HG02588 (cell line): Measurements from ENCODE around the gene GTF2A1.
A peak's percentile ranks its signal among the peaks of the same experiment; 100 is the strongest.
"Not testable (repeated sequence)": the region's sequence is repeated elsewhere in the genome, so short reads cannot be mapped to it uniquely, and the experiment has no call there.

Source experiments
- ATAC-seq: cut with Tn5 transposase; IDR thresholded peaks from one replicate; pipeline ENCODE4 v1.9.1; 2021; ENCODE audit warnings: mild to moderate bottlenecking, moderate library complexity; ENCODE audit not compliant: unreplicated experiment

The GTF2A1 gene

GRCh38 chr14:81220830-81221578 lies at the start of gene GTF2A1:
GTF2A1 (minus strand) TSS chr14:81220959; CDS start chr14:81220518, 441 bp downstream.
- peak; percentile 77 for ATAC-seq

GRCh38 chr14:81269979-81270375 lies 49.2 kb upstream of the GTF2A1 start:
- no peak for ATAC-seq

- ATAC-seq: no peak
Observed at GRCh38 chr14:81269100-81269978, 48.6 kb upstream of the GTF2A1 start.

- no peak for ATAC-seq
Observed at GRCh38 chr14:81268016-81268416, 47.3 kb upstream of the GTF2A1 start.

DNA sequence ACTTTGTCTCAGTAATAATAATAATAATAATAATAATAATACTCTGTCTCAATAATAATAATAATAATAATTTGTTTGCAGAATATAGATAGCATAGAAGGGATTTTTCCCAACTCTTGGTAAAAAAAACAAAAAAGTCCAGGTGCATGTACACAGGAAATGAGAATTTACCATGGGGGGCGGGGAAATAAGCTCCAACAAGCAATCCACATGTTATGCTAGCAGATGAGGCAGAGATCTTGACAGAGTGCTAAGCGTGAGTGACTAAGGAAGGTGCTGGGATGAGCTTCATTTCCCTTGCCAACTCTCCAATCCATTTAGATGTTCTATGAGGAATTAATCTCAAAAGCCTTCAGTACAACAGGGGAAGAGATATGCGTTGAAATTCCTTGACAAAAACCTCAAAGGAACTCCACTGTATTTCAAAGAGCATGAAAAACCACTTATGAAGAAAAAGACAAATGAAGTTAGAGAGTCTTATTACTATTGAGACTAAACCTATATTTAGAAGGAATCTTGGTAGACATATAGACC lies 44.9 kb upstream of the GTF2A1 start:
- ATAC-seq: no peak

- no peak for ATAC-seq
Observed at GRCh38 chr14:81264671-81265070, 43.9 kb upstream of the GTF2A1 start.

DNA sequence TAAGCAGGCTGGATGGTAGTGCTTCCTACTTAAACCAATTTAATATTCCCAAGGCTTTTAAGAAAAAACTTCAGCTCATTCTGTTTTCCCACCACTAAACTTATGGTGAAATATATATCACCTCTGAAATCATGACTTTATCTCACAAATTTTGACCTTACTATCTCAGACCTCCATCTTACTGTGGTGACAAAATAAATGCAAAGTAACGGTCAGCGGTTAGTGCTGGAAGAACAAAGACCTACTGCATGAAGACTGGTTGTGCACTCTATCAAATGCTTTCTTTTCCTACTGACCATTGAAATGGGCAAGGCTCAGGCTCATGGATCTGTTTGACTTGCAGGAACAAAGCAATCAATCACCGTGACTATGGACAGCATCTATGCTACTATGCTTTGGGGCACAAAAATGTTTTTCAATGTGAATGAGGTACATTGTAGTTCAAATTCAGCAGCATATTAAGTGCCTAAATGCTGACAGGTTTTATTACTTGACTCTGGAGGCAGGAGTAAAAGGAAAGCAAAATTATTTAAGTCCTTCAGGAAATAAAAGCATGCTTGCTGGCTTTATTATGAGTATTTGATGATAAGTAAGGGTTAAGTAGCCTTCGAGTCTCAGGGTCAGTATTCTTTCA lies 43.1 kb upstream of the GTF2A1 start:
- no peak for ATAC-seq

- no peak for ATAC-seq
Observed at GRCh38 chr14:81261176-81261575, 40.4 kb upstream of the GTF2A1 start.

GRCh38 chr14:81260732-81261131 lies 40.0 kb upstream of the GTF2A1 start:
- no peak for ATAC-seq

GRCh38 chr14:81256289-81256960 lies 35.7 kb upstream of the GTF2A1 start:
- peak; percentile 45 for ATAC-seq

GRCh38 chr14:81252278-81252677 lies 31.5 kb upstream of the GTF2A1 start:
- no peak for ATAC-seq

DNA sequence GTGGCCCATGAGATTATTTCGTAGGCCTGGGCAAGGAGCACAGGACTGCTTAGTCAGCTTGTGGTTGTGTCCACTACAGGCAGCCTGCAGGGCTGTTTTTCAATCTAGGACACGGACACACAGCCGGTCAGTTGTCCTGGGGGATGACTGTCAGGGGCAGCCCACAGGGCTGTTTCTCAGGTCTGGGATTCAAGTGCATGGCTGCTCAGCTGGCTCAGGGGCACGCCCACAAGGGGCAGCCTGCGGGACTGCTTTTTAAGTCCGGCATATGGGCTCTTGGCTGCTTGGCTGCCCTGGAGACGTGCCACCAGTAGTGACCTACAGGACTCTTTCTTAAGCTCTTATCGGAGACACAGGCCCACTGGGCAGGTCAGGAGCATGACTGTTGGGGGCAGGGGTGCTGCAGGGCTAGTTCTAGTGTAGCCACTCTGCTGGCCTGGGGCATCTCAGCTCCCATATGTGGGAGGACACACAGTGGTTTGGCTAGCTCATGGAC lies 26.6 kb upstream of the GTF2A1 start:
- ATAC-seq: no peak

DNA sequence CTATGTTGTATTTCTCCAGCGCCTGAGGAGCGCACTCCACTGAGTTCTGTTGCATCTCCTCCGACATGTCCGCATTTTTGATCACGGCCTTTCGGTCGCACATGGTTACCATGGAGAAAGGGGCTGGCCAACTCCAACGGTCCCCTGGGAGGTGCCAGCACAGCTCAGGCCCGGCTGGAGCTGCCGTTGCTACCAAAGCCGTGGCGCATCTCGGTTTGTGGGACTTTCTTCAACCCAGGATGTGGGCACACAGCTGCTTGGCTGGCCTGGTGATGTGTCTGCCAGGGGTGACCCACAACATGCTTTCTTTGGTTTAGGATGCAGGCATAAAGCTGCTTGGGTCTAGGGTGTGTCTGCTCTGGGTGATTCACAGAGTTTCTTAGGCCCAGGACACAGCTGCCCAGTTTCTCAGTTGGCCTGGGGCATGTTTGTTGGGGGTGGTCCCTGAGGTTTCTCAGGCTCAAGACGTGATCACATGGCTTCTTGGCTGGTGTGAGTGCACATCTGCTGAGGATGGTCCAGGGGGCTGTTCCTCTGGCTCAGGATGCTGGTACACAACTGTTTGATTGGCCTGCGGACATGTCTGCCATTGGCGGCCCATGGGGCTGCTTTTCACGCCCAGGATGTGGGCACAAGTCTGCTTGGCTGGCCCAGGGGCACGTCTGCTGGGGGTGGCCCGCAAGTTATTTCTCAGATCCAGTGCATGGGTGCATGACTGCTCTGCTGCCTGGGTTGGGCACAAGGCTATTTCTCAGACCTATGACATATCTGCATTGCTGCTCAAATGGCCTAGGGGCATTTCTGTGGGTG lies 25.9 kb upstream of the GTF2A1 start:
- ATAC-seq: no peak

GRCh38 chr14:81245771-81246170 lies 25.0 kb upstream of the GTF2A1 start:
- no peak for ATAC-seq

DNA sequence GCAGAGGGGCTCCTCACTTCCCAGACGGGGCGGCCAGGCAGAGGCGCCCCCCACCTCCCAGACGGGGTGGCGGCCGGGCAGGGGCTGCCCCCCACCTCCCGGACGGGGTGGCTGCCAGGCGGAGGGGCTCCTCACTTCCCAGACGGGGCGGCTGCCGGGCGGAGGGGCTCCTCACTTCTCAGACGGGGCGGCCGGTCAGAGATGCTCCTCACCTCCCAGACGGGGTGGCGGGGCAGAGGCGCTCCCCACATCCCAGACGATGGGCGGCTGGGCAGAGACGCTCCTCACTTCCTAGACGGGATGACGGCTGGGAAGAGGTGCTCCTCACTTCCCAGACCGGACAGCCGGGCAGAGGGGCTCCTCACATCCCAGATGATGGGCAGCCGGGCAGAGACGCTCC lies 23.7 kb upstream of the GTF2A1 start:
- ATAC-seq: not testable (repeated sequence)

DNA sequence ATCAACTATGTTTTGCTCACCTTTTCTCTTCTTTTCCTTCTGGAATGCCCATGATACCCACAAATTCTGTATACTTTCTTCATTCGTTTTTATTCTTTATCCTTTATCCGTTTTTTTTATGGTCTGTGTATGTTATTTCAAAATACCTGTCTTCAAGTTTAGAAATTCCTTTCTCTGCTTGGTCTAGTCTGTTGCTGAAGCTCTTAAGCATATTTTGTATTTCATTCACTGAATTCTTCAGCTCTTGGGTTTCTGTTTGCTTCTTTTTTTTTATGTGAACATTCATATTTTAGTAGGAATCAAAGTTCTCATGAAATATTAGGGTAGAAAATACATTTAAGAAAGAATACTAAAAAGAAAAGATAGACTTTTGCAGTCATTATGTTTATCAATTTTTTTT lies 22.7 kb upstream of the GTF2A1 start:
- no peak for ATAC-seq

- not testable (repeated sequence) for ATAC-seq
Observed at GRCh38 chr14:81236849-81237248, 16.1 kb upstream of the GTF2A1 start.

DNA sequence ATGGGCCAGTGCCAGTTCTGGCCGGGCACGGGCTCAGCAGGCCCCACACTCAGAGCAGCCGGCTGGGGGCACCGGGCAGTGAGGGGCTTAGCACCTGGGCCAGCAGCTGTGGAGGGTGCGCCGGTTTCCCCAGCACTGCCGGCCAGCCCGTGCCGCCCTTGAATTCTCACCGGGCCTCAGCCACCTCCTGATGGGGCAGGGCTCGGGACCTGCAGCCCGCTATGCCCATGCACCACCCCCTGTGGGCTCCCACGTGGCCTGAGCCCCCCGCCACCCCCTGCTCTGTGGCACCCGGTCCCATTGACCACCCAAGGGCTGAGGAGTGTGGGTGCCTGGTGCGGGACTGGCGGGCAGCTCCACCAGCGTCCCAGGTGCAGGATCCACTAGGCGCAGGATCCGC lies 15.4 kb upstream of the GTF2A1 start:
- ATAC-seq: no peak

GRCh38 chr14:81235096-81235495 lies 14.3 kb upstream of the GTF2A1 start:
- ATAC-seq: peak; percentile 53

DNA sequence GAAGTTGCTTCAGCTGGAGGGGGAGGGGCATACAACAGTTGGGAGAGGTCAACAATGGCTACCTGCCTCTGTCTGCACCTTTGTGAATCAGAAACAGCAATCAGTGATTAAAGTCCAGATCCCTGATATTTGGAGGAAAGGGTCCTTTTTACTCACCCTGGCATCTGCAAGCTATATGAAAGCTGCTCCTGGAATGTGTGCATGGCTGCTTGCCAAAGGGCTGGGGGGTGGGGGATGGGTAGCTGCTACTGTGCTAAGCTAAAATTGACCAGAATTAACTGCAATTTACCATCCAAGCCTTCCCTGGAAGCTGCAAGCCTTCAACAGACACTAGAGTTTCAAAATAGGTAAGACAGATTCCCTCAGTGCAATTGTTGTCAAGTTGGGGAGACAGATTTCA lies 13.5 kb upstream of the GTF2A1 start:
- no peak for ATAC-seq
